Smooth muscle cell of the pulmonary artery (primary cell): ENCODE measurements around the gene ACTR1A. TPM values are rescaled to one million over a fixed set of nuclear protein-coding genes. Genes with fewer than 3 reads are reported as not detected.

Source experiments
- total RNA-seq: library from RNA; depleted of rRNA; stranded (reverse); fragments of >200 nt; gene quantifications from 2 replicates; pipeline ENCODE4 v1.2.3, GENCODE V29; 2014

Gene ACTR1A
- total RNA-seq: 141 and 167 TPM in 2 replicates

DNA sequence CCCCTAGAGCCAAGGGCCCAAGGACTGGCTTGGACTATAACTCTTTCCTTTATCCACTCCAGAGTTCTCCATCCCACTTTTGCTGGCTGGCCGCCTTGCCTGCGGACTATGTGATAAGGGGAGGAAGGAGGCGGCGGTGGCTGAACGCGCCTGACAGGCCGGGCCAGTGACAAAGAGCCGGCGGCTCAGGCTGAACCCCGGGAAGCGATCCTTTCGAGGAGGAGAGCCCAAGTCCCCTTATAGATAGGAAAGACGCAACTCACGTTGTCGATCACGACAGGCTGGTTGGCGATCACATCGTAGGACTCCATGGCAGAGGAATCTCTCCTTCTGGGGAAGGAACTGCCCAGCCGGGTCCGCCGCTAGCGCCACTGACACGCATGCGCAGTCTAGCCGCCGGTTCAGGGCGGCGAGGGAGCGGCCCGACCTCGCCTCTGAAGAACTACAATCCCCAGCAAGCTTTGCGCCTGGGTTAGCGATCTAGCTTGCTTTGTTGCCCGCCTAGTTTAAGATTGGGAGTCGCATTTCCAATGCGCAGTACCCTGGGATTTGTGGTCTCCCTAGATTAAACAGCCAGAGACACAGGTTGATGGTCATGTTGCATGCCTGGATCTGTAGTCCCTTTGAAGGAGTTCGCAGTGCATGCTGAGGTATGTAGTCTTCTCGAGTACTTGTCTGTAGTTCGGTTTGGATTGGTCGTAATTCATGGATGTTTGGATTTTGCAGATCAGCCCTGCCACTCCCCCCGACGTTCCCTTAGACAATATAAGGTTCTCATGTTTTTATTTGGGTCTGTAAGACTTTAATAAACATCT, at the start of gene ACTR1A:
ACTR1A (minus strand) TSS at position 376 of the 815 bp plus-strand sequence; CDS start at position 311, 65 bp downstream.

DNA sequence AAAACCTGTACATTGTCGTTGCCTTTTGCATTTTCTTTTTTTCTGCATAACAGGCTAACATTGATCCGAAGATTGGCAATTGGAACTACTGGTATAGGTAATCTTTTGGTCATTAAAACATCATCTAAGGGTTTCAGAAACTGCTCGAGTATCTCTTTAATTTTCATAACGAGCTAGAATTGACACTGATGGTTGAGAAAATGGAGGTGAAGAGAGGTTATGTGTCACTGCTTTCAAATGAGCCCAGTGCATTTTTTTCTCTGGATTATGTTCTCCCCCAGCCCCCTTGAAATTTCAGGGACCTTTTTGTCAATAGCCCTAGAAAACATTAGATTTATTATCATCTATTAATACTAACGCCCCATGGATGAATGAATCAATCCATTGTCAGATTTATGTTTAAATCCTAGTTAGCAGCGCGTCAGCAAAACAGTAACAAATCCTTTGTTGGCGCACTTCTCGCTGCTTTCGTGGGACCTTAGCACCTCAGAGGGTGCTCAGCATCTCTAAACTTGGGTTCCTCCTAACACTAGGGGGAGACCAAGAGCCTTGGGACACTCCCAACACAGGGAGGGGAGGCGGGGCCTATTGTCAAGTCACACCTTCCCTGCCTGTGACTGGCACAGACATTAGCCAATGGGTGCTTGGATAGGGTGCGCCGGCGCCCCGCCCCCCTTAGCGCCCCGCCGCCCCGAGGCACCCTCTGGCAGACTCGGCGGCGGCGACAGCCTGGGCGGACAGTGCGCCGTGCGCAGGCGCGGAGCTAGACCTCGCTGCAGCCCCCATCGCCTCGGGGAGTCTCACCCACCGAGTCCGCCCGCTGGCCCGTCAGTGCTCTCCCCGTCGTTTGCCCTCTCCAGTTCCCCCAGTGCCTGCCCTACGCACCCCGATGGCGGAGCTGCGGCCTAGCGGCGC, 1.0 kb upstream of the ACTR1A start, which contains the start of gene SUFU:
SUFU (plus strand) TSS at position 709 of the 915 bp plus-strand sequence; CDS start at position 890, 181 bp downstream.

DNA sequence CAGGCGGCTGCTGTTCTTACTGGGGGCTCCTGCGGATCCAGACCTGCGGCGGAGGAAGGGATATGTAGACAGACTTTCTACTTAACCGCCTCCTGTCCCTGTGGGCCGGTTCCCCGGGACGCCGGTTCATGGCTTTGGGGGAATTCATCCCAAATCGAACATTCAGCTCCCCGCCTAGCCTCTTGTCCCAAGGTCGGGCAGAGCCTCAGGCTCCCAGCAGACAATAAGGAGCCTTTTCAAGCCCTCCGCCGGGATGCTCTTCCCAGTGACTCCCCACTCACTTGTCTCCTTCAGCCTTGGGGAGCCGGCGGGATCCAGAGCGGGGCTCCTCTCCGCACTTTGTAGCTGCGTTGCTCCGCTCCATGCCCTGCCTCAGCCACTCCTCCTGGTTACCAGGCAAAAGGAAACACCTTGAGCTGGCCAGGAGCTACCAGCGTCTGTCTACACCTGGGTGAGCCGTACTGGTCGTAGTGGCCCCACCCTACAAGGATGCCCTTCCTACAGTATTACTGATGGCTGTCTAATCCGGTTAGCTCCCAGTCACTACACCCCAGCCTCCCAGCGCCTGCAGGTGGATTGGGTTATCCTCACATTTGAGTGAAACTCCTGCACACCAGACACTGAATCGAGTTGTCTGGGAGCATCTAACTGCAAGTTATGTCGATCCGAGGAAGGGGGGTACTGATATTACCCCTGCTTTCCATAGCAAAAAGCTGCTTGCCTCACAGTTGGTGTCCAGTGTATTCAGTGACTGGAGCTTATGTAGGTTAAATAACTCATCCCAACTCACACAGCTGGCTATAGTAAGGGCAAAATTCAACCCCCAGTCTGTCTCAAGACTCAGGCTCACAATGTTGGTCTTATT, 51.2 kb downstream of the ACTR1A start, which contains the start of gene C10orf95:
C10orf95 (minus strand) TSS at position 439 of the 865 bp plus-strand sequence. CDS start 450 bp downstream, outside the sequence.

DNA sequence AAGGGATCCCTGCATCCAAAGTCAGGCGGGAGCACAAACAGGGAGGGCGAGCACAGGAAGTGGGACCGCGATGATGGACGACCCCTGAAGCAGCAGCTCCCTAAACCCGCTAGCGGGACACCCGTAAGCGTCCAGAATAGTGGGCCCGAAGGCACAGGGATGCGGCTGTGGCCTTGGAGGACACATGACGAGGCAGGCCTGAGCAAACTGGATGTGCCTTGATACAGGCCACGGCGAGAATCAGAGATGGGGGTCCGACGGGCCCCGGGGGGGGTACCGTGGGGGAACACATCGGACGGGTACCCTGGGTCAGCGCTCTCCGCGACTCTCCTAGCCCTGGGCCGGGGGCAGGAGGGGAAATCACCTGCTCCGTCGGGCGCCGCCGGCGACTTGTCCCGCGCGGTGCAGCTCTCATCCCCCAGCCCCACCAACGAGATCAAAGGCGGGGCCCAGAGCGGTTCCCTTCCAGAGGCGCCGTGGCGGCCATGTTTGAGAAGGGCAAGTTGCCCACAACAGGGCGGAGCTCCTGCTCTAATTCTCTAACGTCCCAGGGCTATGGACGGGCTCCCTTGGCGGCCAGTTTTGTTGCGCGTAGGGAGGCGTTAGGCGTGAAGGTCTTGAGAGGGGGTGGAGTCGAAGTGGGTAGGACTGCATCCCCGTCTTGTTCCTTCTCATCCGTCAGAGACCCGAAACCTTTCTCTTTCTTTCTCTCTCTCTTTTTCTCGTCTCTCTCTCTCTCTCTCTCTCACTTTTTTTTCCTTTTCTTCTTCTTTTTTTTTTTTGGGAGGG, 70.2 kb downstream of the ACTR1A start, which contains the start of gene CUEDC2:
CUEDC2 (minus strand) TSS at position 413 of the 789 bp plus-strand sequence. CDS start 7,386 bp downstream, outside the sequence.

Other genes starting within 250 kb of the ACTR1A start
- gene NFKB2, start 107.0 kb downstream of the ACTR1A start, total RNA-seq: 23.0 and 37.6 TPM in 2 replicates
- 2.0 and 3.7 TPM in 2 replicates for gene PSD, start 83.9 kb downstream of the ACTR1A start, total RNA-seq
- 6.3 and 6.6 TPM in 2 replicates for gene FBXL15, start 81.9 kb downstream of the ACTR1A start, total RNA-seq
- 42.9 and 43.6 TPM in 2 replicates for gene CUEDC2, start 70.1 kb downstream of the ACTR1A start, total RNA-seq
- gene C10orf95, start 51.2 kb downstream of the ACTR1A start, total RNA-seq: not detected in 2 replicates
- gene SUFU, start 1.3 kb upstream of the ACTR1A start, total RNA-seq: 7.5 and 7.6 TPM in 2 replicates
- 91.0 and 138 TPM in 2 replicates for gene TRIM8, start 141.8 kb upstream of the ACTR1A start, total RNA-seq
- gene ARL3, start 211.7 kb upstream of the ACTR1A start, total RNA-seq: 5.3 and 7.2 TPM in 2 replicates
- 6.4 and 6.7 TPM in 2 replicates for gene SFXN2, start 211.9 kb upstream of the ACTR1A start, total RNA-seq
- gene WBP1L, start 241.2 kb upstream of the ACTR1A start, total RNA-seq: 80.4 and 91.5 TPM in 2 replicates